Smooth muscle cell of the umbilical artery (primary cell): ENCODE measurements around the gene MRPL24. TPM values are rescaled to one million over a fixed set of nuclear protein-coding genes. Genes with fewer than 3 reads are reported as not detected.

Source experiments
- total RNA-seq: library from RNA; depleted of rRNA; stranded (reverse); fragments of >200 nt; gene quantifications from 2 replicates; pipeline ENCODE4 v1.2.3, GENCODE V29; 2014

The MRPL24 gene
- total RNA-seq = 31.4 and 31.5 TPM in 2 replicates

DNA sequence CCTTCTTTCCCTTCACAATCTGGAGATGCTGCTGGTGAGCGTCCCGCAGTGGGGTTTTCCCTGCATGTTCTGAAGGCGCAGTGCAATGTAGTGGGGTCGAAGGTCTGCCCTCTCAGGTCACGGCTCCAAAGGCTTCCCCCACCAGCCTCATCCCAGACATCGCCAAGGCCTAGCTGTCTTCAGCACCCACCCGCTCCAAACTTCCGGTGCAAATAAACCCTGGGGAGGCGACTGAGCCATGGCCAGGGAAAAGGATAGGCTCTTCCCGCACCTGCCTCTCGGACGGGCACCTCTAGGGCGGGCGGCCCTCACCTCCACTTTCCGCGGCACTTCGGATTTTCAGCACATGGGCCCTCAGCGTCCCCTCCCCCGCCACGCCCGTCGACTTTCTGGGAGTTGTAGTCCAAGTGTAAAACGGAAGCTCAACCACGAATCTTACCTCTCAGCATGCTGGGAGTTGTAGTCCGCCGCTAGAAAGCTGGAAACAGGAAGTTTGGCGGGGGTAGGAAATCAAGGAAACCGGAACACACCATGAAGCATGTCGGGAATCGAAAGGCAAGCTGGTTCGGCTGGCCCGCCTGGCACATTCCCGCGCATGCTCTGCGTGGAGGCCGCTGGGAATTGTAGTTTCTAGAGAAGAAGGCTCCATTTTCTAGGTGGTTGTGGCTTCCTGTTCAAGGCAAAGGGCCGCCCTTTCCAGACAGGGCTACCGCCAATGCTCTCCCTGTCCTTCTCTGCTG is at the start of gene MRPL24:
Gene MRPL24 (minus strand): TSS at position 348 of the 740 bp plus-strand sequence. CDS start 2,384 bp downstream, outside the sequence.

DNA sequence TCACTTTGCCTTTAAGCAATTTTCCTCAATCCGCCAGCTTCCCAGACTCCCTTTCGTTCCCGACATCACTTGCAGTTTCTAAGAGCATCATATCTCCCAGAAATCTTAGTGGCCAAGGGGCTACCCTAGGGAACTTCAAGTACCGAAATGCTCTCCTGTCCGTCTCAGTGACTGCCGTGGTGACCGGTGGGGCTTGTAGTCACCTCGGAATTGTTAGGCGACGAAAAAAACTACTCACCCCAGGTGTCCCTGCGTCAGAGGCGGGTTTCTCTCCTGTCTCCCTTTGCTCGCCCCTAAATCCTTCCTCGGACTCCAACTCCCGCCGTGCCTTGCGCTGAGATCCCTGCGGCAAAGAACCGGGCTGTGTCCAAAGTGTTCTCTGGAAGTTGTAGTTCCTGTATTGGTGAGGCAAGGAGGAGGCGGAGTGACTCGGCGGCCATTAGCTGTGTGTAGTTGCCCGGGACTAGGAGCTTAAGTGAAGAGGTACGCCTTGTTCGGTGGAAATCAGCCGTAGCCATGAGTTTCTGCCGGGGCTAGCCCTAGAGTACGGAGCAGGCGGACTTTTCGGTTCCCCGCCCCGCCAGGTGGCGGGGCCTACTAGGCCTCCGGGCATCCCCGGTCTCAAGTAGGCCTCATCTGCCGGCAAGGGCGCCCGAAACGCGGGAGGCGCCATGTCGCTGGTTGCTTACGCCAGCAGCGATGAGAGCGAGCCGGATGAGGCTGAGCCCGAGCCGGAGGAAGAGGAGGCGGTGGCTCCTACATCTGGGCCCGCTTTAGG is 26.4 kb upstream of the MRPL24 start, which contains the start of gene PRCC:
Gene PRCC (plus strand): TSS at position 435 of the 778 bp plus-strand sequence. CDS start 237 bp downstream, at position 672.

DNA sequence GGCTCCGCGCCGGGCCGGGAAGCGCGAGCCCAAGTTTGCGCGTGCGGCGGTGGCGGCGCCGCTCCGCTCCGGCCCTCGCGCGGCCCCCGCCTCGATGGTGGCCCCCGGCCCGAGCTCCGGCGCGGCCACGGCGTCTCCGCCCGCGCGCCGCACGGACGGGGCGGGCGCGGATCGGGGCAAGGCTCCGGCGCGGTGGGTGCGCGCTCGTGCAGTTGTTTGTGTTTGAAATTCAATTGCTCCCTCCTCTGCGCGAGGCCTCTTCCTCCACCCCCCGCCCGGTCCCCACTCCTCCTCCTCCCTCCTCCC is 10.5 kb upstream of the MRPL24 start, which contains the start of gene HDGF:
Gene HDGF (minus strand): TSS at position 225 of the 306 bp plus-strand sequence. CDS start 246 bp downstream, outside the sequence.

DNA sequence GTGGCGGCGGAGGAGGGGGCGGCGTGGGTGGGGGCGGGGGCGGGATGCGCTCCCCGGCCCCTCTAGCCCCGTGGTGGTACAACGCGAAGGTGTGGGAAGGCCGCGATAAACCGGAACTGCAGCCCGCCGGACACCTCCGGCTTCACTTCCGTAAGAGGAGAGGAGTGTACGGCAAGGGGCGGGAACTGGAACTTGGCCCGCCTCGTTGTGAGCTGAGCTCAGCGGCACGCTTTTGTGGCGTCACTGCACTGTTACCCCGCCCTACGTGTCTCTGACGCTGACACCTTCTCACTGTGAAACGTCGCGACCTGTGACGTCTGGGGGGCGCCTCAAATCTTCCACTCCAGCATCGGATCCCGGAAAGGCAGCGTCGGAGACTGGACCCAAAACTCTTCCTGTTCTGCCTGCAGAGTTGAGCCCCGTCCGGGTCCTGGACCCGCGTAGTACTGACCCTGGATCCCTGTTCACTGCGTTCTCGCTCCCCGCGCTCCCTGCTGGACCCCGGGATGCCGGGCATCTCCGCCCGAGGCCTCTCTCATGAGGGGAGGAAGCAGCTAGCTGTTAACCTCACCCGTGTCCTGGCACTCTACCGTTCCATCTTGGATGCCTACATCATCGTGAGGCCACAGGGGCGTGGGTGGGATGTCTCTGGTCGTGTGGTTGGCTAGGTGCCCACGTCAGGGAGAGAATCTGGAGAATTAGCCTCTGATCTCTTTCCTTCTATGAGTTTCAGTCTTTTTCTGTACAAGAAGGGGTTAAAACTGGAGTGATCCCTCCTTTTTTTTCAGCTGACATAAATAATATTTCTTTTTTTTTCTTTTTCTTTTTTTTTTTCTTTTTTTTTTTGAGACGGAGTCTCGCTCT is 12.1 kb downstream of the MRPL24 start, which contains the start of gene ISG20L2:
Gene ISG20L2 (minus strand): TSS at position 168 of the 864 bp plus-strand sequence. CDS start 1,114 bp downstream, outside the sequence.

DNA sequence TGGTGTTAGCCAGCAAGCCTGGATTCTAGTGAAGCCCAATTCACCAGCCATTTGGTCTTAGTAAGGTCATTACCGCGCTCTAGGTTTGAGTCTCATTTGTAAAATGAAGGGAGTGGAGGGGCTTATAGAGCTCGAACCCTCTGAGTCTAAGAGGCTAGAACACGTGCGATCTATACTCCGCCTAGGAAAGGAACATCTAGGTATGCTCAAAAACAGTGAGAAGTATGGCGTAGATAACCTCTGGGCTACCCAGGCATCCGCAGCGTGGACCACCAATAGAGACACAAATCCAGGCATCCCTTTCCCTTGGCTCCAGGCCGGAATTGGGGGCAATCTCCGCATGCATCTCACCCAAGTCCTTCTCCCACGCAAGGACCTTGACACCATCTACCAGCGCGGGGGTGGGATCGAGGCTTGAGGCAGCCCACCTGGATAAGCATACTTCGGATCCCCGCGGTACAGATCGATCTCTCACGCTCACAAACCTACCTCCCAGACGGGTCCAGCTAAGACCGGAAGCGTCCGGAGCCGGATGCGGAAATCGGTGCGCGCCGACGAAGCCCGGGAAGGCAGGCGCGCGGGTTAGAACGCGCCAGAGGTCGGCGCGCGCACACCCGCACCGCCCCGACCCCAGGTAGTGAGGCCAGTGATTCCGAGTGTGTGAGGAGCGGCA is 12.8 kb downstream of the MRPL24 start, which contains the start of gene METTL25B:
Gene METTL25B (plus strand): TSS at position 544 of the 673 bp plus-strand sequence. CDS start 636 bp downstream, outside the sequence.

DNA sequence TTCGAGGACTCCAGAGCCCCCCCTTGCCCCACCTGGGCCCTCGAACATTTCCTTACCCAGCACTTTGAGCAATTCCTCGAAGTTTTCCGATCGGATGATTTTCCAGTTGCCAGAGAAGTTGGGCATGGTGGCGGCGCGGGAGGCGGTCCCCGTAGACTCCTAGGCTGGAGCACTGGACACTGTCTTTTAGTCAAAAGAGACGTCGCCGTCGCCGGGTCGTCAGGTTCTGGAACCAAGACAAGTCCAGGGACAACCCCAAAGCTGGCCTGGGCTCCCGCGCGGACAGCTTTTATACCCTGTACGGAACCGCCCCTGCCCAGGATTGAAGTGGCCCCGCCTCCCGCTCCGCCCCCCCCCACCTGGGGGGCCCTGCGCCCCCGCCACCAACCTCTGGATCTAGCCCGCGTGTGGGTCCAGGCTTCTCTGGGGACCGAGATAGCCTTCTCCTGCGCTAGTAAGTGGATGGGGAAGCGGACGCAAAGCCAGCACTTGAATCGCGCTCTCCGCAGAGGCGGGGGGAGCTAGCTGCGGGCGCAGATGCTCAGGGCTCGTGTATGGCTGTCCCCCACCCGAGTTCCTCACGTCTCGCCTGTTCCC is 35.5 kb downstream of the MRPL24 start, which contains the start of gene CRABP2:
Gene CRABP2 (minus strand): TSS at position 263 of the 597 bp plus-strand sequence. CDS start 137 bp downstream, at position 126.

Other genes with a start within 250 kb of the MRPL24 start
- gene MEF2D, start 240.3 kb downstream of the MRPL24 start, total RNA-seq = 5.0 and 12.0 TPM in 2 replicates
- 1.5 and 14.8 TPM in 2 replicates for gene IQGAP3, start 168.5 kb downstream of the MRPL24 start, total RNA-seq
- gene TTC24, start 161.4 kb downstream of the MRPL24 start, total RNA-seq = not detected in 2 replicates
- 51.7 and 57.9 TPM in 2 replicates for gene NAXE, start 149.3 kb downstream of the MRPL24 start, total RNA-seq
- 13.4 and 20.9 TPM in 2 replicates for gene GPATCH4, start 139.6 kb downstream of the MRPL24 start, total RNA-seq
- gene HAPLN2, start 121.7 kb downstream of the MRPL24 start, total RNA-seq = 0.14 TPM in 1 of 2 replicates, not detected in the other
- not detected in 2 replicates for gene BCAN, start 99.0 kb downstream of the MRPL24 start, total RNA-seq
- 5.0 and 21.8 TPM in 2 replicates for gene NES, start 63.7 kb downstream of the MRPL24 start, total RNA-seq
- 10.6 and 19.9 TPM in 2 replicates for gene CRABP2, start 35.5 kb downstream of the MRPL24 start, total RNA-seq
- 9.1 and 10.4 TPM in 2 replicates for gene METTL25B, start 12.6 kb downstream of the MRPL24 start, total RNA-seq
- 7.7 and 9.5 TPM in 2 replicates for gene ISG20L2, start 12.3 kb downstream of the MRPL24 start, total RNA-seq
- 109 and 191 TPM in 2 replicates for gene HDGF, start 10.6 kb upstream of the MRPL24 start, total RNA-seq
- gene PRCC, start 26.4 kb upstream of the MRPL24 start, total RNA-seq = 8.6 and 12.8 TPM in 2 replicates
- 0.30 TPM in 1 of 2 replicates, not detected in the other for gene SH2D2A, start 75.8 kb upstream of the MRPL24 start, total RNA-seq
- not detected in 2 replicates for gene INSRR, start 118.0 kb upstream of the MRPL24 start, total RNA-seq
- gene NTRK1, start 119.8 kb upstream of the MRPL24 start, total RNA-seq = not detected in 2 replicates
- 4.5 and 13.6 TPM in 2 replicates for gene PEAR1, start 152.6 kb upstream of the MRPL24 start, total RNA-seq
- gene LRRC71, start 179.5 kb upstream of the MRPL24 start, total RNA-seq = 0.37 TPM in 1 of 2 replicates, not detected in the other